ENCODE results near the gene FSIP2.

DNA sequence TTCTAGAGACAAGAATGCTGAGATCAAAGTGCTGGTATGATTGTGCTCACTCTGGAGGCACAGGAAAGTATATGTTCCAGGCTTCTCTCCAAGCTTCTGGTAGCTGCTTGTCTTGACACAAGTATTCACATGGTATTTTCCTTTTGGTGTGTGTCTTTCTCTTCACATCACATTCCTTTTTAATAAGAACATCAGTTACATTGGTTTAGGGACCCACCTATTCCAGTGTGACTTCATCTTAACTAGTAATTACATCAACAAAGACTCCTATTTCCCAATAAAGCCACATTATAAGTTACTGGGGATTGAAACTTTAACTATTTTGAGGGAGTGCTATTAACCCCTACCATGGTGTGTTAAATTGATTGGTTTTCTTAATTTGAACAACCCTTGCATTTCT lies 119.1 kb downstream of the FSIP2 start:
- TF ChIP-seq CTCF (IDR thresholded peaks at IDR 0.05; ENCODE audit: poor library complexity) (no peak), EZH2 (IDR thresholded peaks at IDR 0.05; ENCODE audit: borderline replicate concordance) (no peak)
